ENCODE measurements around the gene RBM19.
A peak's percentile ranks its signal among the peaks of the same experiment; 100 is the strongest.

Gene RBM19

DNA sequence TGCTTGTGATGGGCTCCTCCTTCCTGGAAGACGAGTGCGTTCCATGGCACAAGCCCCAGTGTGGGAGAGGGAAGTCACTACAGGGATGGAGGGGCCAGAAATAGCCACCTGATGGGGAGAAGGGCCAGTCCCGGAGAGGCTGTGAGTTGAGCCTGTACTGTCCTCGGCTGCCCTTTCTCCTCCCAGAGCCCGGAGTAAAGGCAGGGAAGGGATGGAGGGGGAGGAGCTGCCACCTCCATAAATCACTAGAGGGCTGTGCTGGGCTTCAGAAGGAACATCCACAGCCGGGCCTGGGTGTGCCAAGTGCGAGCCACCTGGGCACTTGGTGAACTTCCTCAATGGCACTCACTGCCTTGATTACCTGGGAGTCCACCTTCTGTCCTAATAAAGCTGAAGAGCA lies 110.1 kb downstream of the RBM19 start:
- no peak for DNase-seq (ENCODE audit: low read depth)

DNA sequence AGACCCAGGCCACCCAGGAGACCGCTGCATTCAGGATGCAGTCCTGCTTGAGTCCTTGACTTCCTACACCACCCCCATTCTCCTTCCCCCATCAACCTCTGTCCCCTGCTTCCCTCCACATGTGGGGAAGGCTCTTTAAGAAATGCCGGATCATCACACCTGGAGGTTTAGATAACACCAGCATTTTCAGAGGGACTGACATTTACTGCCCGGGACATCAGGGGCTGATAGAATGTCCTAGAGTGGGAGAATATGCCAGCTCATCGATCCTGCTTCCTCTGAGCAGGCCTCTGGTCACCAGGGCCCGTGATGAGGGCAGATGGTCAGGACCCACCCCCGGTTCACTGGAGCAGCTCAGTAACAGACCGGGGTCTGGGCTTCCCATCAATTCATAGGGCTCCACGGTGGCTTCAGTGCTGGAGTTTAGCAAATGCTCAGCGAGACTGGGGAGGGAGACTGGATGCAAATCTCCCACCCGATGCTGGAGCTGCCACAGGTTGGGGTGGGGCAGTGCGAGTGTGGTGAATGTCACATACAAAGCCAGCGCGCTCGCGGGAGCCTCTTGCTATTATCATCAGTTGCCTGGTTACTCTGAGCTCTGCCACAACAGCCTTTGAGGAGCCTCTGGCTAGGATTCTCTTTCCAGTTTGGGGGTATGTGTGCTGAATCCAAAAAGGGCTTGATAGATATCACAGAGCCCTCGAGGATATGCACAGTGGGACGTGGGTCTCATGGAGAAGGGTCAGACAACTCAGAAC lies 111.6 kb downstream of the RBM19 start:
- no peak for DNase-seq (ENCODE audit: low read depth)

DNA sequence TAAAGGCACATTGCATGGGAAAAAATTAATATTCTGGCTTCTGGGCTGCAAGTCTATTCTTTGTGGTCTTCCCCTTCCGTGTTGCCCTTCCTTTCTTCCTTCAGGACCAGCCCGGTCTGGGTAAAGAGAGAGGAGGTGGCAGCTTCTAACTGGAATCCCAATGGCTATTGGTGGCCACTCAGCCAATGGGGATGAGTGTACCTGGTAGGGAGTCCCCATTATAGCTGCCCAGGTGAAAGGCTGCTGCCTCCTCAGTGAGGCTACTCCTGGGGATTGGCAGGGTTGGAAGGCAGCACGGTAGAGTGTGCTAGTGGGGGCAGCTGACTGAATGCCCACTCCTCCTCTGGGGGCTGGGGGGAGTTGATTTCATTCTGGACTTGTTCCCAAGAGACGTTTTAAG lies 112.6 kb downstream of the RBM19 start:
- DNase-seq (ENCODE audit: low read depth): no peak

DNA sequence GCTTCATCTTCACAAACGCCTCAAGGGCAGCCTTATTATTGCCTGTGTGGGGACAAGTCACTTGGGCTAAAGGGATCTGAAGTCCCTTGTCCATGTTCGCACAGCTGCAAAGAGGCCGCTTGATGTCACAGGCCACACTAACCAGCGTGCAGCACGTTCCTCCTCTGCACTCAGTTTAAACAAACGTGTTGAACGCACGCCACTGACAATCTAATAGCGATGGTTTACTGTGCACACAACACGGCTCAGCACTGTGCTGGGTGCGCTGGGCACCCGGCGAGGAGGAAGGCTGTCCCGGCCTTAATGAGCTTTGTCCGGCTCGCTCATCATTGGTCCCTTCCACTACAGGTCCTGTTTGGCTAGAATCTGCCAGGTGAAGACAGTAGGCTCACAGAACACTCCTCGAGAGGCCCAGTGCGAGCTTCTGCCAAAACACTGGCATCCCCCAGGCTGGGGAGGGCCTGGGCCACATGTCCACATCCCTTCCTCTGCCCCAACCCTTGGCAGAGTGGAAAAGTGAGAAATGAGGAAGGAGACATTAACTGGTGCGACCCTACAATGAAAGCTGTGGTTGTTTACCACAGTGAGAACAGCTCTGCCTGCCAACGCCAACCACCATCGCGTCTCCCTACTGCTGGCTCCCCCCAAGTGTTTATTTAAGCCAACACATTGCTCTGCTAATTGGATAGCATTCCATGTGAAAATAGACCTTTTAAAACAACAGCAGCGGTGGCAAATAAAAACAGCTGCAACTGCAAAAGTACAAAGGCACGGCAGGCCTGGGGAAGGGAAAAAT lies 113.2 kb downstream of the RBM19 start:
- no peak for DNase-seq (ENCODE audit: low read depth)

DNA sequence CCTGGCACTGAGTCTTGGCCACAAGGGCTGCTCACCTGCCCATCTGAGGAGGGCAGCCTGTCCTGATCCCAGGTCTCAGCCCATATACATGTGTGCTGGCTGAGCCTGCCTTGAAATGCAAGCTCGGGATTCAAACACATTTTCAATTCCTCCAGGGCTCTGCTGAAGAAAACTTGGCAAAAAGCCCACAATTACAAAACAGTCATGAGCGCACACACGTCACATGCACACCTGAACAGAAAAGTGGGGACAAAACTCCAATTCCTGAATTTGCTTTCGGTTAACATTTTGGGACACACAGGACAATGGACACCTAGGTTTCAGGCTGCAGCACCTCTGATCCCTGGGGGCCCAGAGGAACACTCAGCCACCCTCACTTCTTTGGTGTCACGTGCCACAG lies 113.9 kb downstream of the RBM19 start:
- DNase-seq (ENCODE audit: low read depth): no peak

- DNase-seq (ENCODE audit: low read depth): peak; percentile 57
Measured at GRCh38 chr12:113850309-113851056, 115.6 kb downstream of the RBM19 start.

- no peak for DNase-seq (ENCODE audit: low read depth)
Measured at GRCh38 chr12:113847856-113848255, 118.3 kb downstream of the RBM19 start.

GRCh38 chr12:113846883-113847755 lies 119.0 kb downstream of the RBM19 start:
- no peak for DNase-seq (ENCODE audit: low read depth)

DNA sequence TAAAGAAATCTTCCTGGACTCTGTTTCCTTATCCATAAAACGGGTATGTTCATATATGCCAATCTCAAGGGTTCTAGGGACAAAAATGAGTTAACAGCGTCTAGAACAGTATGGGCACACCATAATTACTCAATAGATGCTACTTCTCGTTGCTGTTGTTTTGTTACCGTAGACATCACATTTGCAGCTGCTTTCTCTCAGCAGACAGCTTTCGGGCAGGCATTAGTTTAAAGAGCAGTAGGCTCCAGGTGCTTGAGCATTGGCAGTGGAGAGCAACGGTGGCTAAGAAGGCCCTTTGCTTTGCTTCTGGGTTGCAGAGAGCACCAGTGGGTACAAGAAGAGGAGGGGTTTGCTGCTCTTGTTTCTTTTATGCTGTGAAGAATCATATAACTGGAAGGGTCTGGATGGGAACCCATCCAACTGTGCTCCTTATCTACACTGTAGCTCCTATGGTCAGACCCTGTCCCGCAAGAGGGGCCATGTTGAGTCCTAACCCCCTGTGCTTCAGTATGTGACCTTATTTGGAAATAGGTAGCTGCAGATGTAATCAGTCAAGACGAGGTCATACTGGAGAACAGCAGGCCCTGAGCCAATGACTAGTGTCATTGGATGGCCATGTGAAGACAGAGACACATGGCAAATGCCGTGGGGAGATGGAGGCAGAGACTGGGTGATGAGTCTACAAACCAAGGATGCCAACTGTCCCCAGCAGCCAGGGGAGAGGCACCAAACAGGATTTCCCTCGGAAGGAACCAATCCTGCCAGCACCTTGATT lies 120.0 kb downstream of the RBM19 start:
- DNase-seq (ENCODE audit: low read depth): peak; percentile 42

DNA sequence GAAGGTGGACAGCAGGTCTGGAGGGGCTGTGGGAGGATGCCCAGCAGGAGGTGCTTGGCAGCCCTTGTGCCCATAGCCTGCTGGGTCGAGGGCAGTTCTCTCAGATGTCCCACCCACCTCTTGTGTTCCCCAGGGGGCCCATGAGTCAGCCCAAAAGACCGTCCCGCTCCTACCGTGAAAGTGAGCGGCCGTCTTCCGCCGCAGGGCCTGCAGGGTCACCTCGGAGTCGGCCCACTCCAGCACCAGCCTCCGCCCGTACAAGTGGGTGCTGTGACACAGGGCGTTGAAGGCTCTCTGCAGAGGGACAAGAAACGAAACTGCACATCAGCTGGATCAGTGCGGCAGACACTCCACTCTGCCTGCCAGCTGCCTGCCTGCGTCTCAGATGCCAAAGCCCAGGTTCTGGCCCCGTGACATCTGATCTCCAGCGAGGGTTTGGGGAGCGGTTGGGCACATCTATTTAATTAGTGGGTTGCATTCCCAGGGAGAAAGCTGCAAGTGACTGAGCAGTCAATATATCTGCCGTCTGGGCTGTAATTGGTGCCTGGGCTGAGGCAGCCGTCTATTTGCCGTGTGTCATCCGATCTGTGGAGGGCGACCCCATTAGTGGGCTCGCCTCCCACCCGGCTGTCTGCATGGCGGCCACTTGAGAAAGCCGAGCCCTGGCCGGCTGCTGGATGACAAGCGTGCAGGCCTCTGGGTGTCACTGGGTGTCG lies 121.5 kb downstream of the RBM19 start:
- DNase-seq (ENCODE audit: low read depth): no peak

DNA sequence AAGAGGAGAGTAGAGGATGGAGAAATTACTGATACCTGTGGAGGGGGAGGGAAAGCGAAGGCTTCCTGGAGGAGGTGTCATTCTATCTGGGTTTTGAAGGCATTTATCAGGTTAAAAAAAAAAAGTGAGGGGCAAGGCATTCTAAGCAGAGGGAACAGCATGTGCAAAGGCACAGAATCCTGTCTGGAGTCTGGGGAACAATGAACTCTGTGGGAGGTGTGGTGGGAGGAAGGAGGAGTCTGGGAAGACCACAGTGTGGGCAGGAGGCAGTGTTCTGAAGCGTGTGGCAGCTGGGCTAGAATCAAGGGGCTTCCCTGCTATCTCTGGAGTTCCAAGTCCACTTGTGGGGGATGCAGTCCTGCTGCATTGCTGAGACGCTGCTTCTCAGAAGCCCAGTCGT lies 123.4 kb downstream of the RBM19 start:
- DNase-seq (ENCODE audit: low read depth): no peak

DNA sequence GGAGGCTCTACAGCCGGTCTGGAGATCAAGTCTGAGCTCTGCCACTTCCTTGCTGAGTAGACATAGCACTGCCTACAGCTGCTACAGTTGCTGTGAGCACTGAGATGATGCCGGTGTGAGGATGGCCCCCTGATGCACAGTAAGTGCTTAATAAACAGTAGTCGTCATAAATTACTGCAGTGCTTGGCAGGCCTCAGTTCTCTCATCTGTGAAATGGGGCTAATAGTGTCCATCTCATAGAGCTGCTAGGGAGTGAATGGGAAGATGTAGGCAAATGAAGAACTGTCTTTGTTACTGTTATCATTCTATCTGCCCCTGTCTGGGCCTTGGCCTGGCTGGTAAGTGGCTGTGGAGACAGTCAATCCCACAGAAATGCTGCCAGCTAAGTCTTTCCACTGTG lies 124.3 kb downstream of the RBM19 start:
- no peak for DNase-seq (ENCODE audit: low read depth)

GRCh38 chr12:113840401-113841042 lies 125.6 kb downstream of the RBM19 start:
- no peak for DNase-seq (ENCODE audit: low read depth)

GRCh38 chr12:113838896-113839295 lies 127.2 kb downstream of the RBM19 start:
- no peak for DNase-seq (ENCODE audit: low read depth)

- no peak for DNase-seq (ENCODE audit: low read depth)
Measured at GRCh38 chr12:113837528-113838296, 128.4 kb downstream of the RBM19 start.

DNA sequence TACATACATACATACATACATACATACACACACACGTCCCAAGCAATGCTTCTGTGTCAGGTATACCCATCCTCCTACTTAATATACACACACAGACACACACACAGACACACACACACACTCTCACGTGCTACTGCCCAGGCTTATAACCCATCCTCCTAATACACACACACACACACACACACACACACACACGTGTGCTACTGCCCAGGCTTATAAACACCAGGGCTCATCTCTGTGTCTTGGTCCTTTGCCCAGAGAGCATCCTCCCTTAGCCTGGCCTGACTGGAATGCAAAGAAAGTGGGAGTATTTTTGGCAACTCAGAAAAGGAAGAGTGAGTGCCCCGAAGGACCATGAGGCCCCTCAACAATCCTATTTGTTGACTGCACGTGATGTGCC lies 129.0 kb downstream of the RBM19 start:
- peak; percentile 58 for DNase-seq (ENCODE audit: low read depth)

- DNase-seq (ENCODE audit: low read depth): no peak
Measured at GRCh38 chr12:113835896-113836295, 130.2 kb downstream of the RBM19 start.

DNA sequence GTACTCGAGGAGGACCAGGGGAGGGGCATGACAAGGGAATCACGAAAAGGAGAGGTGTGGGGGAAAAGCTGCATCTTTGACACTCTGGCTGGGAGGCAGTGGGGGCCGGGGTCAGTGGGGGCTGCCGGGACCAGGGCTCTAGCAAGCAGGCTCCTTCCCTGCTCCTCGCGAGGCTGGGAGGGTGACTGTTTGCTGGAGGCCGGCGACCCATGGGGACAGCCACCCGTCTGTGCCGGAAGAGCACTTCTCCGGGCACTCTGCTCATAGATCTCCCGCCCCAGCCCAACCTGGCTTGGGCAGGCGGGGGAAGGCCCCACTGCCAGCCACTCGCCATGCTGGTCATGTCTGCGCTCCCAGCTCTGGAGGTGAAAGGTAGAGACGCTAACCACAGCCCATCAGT lies 130.7 kb downstream of the RBM19 start:
- no peak for DNase-seq (ENCODE audit: low read depth)

GRCh38 chr12:113833422-113833821 lies 132.7 kb downstream of the RBM19 start:
- no peak for DNase-seq (ENCODE audit: low read depth)

Data from EH (cell line).